ENCODE data around the gene ANAPC15.
A peak's percentile ranks its signal among the peaks of the same experiment; 100 is the strongest.

ANAPC15 gene

GRCh38 chr11:72080326-72081183 lies 31.9 kb downstream of the ANAPC15 start, which contains the start of the genes LRRC51 and NUMA1:
Gene LRRC51, plus strand, starts transcription at chr11:72080850. Its CDS starts 8,234 bp downstream, at chr11:72089084.
Gene NUMA1, minus strand, starts transcription at chr11:72080542. Its CDS starts 44,599 bp downstream, at chr11:72035943.
- DNase-seq (ENCODE audit: low read depth in 2 of 2), result peak; percentile 100
- TF ChIP-seq, protein P1, sequence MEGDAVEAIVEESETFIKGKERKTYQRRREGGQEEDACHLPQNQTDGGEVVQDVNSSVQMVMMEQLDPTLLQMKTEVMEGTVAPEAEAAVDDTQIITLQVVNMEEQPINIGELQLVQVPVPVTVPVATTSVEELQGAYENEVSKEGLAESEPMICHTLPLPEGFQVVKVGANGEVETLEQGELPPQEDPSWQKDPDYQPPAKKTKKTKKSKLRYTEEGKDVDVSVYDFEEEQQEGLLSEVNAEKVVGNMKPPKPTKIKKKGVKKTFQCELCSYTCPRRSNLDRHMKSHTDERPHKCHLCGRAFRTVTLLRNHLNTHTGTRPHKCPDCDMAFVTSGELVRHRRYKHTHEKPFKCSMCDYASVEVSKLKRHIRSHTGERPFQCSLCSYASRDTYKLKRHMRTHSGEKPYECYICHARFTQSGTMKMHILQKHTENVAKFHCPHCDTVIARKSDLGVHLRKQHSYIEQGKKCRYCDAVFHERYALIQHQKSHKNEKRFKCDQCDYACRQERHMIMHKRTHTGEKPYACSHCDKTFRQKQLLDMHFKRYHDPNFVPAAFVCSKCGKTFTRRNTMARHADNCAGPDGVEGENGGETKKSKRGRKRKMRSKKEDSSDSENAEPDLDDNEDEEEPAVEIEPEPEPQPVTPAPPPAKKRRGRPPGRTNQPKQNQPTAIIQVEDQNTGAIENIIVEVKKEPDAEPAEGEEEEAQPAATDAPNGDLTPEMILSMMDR (IDR thresholded peaks at IDR 0.05; ENCODE audit: low read depth, low read length), result no peak
- H3K4me3 ChIP-seq (replicated peaks in 1 of 2; ENCODE audit: low read depth in 2 of 2, low read length in 2 of 2), result peak within 1 kb of the TSS; percentile 61 to 75

- H3K4me3 ChIP-seq (replicated peaks in 1 of 2; ENCODE audit: low read depth in 2 of 2, low read length in 2 of 2), result peak overlapping the region; percentile 61 to 75
- DNase-seq (ENCODE audit: low read depth in 2 of 2), result no peak
- TF ChIP-seq, protein P1 (IDR thresholded peaks at IDR 0.05; ENCODE audit: low read depth, low read length), result no peak
These were observed 32.6 kb downstream of the ANAPC15 start for GRCh38 chr11:72079819-72080325.

GRCh38 chr11:72078477-72078876 lies 34.0 kb downstream of the ANAPC15 start:
- peak in 1 of 2 donors; percentile 45 for DNase-seq (ENCODE audit: low read depth in 2 of 2)
- peak overlapping the region in 1 of 2 donors; percentile 75 for H3K4me3 ChIP-seq (replicated peaks in 1 of 2; ENCODE audit: low read depth in 2 of 2, low read length in 2 of 2)
- TF ChIP-seq, protein P1 (IDR thresholded peaks at IDR 0.05; ENCODE audit: low read depth, low read length), result no peak

GRCh38 chr11:72075756-72076155 lies 36.7 kb downstream of the ANAPC15 start:
- H3K4me3 ChIP-seq (replicated peaks in 1 of 2; ENCODE audit: low read depth in 2 of 2, low read length in 2 of 2), result no peak overlapping the region
- TF ChIP-seq, protein P1 (IDR thresholded peaks at IDR 0.05; ENCODE audit: low read depth, low read length), result no peak
- DNase-seq (ENCODE audit: low read depth in 2 of 2), result no peak

DNA sequence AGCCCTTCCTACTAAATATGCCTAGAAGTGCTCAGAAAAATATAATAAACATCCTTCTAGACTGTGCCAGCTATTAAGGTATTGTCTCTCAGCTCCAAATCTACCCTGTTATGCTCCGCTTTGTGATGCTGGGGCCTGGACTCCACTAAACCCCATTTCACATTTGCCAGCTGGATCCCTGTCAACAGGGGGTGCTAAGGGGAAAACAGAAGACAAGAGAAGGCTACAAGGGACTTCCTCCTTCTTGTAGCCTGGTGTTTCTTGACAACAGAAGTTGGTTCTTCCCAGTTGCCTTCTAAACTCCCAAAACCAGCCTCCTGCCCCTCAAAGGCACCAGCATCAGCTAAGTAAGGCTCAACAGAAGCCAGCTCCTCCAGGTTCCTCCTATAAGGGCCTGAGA lies 37.4 kb downstream of the ANAPC15 start:
- H3K4me3 ChIP-seq (replicated peaks in 1 of 2; ENCODE audit: low read depth in 2 of 2, low read length in 2 of 2), result no peak overlapping the region
- DNase-seq (ENCODE audit: low read depth in 2 of 2), result peak in 1 of 2 donors; percentile 26
- TF ChIP-seq, protein P1 (IDR thresholded peaks at IDR 0.05; ENCODE audit: low read depth, low read length), result no peak

DNA sequence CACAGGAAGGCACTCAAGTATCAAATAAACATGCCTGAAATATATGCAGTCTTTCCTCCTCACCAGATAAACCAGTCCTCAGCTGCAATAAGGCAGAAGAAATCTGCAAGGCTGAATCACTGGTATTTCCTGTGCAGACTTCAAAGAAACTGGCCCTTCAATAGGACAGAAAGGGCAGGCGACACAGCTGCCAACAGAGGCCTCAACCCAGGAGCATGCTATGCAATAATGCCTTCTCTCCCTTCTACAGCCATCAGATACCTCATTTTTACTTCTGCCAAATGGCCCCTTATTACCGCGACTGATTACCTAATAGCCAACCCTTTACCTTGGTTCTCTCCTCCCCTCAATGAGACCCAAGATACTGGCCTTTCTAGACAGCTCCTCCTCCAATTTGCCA lies 40.1 kb downstream of the ANAPC15 start:
- peak overlapping the region in 1 of 2 donors; percentile 0 for H3K4me3 ChIP-seq (replicated peaks in 1 of 2; ENCODE audit: low read depth in 2 of 2, low read length in 2 of 2)
- DNase-seq (ENCODE audit: low read depth in 2 of 2), result peak; percentile 78 to 85
- TF ChIP-seq, protein P1 (IDR thresholded peaks at IDR 0.05; ENCODE audit: low read depth, low read length), result no peak
